ENCODE measurements around the gene PRPF40A.

The PRPF40A gene

GRCh38 chr2:152607793-152608300 lies 109.4 kb downstream of the PRPF40A start:
- 97 to 98% methylated on average over 4 to 5 of the region's 7 CpGs for WGBS, 2 experiments (ENCODE audit: insufficient coverage in 2 of 2)

GRCh38 chr2:152606941-152607340 lies 110.3 kb downstream of the PRPF40A start:
- Histone ChIP-seq H3K36me3 (ENCODE audit: control insufficient read depth, insufficient read depth, low read length) (peaks cover 13% of the 10 kb centered on the region), H3K9me3 (ENCODE audit: control insufficient read depth, low read length) (no peaks in the 10 kb centered on the region), H3K4me1 (ENCODE audit: control insufficient read depth, insufficient read depth, low read length, poor library complexity, severe bottlenecking) (peaks cover 5% of the 10 kb centered on the region), H3K4me3 (ENCODE audit: extremely low read depth, insufficient read depth, low read length, poor library complexity, severe bottlenecking) (no peak overlapping the region), H3K27ac (ENCODE audit: low read depth, low read length, severe bottlenecking) (no peak overlapping the region)
- WGBS, 2 experiments (ENCODE audit: insufficient coverage in 2 of 2): 78% methylated on average over 1 of the region's 2 CpGs; no CpG with 5 or more reads in 1 of the 2 experiments

More at GRCh38 chr2:152607793-152608300, 109.4 kb downstream of the PRPF40A start:
- peaks cover 3% of the 10 kb centered on the region for H3K4me1 ChIP-seq (ENCODE audit: control insufficient read depth, insufficient read depth, low read length, poor library complexity, severe bottlenecking)
- peaks cover 17% of the 10 kb centered on the region for H3K36me3 ChIP-seq (ENCODE audit: control insufficient read depth, insufficient read depth, low read length)
- H3K27ac ChIP-seq (ENCODE audit: low read depth, low read length, severe bottlenecking): no peak overlapping the region
- no peaks in the 10 kb centered on the region for H3K9me3 ChIP-seq (ENCODE audit: control insufficient read depth, low read length)
- H3K4me3 ChIP-seq (ENCODE audit: extremely low read depth, insufficient read depth, low read length, poor library complexity, severe bottlenecking): no peak overlapping the region

- H3K27ac ChIP-seq (ENCODE audit: low read depth, low read length, severe bottlenecking): no peak overlapping the region
- WGBS, 2 experiments (ENCODE audit: insufficient coverage in 2 of 2): no CpG with 5 or more reads among the region's 1 CpG
- peaks cover 5% of the 10 kb centered on the region for H3K4me1 ChIP-seq (ENCODE audit: control insufficient read depth, insufficient read depth, low read length, poor library complexity, severe bottlenecking)
Measured at GRCh38 chr2:152606081-152606480, 111.2 kb downstream of the PRPF40A start.

GRCh38 chr2:152603166-152603565 lies 114.1 kb downstream of the PRPF40A start:
- H3K36me3 ChIP-seq (ENCODE audit: control insufficient read depth, insufficient read depth, low read length): peaks cover 11% of the 10 kb centered on the region
- peaks cover 11% of the 10 kb centered on the region for H3K4me1 ChIP-seq (ENCODE audit: control insufficient read depth, insufficient read depth, low read length, poor library complexity, severe bottlenecking)
- H3K4me3 ChIP-seq (ENCODE audit: extremely low read depth, insufficient read depth, low read length, poor library complexity, severe bottlenecking): no peak overlapping the region
- no peak overlapping the region for H3K27ac ChIP-seq (ENCODE audit: low read depth, low read length, severe bottlenecking)
- no peaks in the 10 kb centered on the region for H3K9me3 ChIP-seq (ENCODE audit: control insufficient read depth, low read length)
- WGBS, 2 experiments (ENCODE audit: insufficient coverage in 2 of 2): 100% methylated on average over 1 of the region's 3 CpGs

More at GRCh38 chr2:152606081-152606480, 111.2 kb downstream of the PRPF40A start:
- no peak overlapping the region for H3K4me3 ChIP-seq (ENCODE audit: extremely low read depth, insufficient read depth, low read length, poor library complexity, severe bottlenecking)
- peaks cover 12% of the 10 kb centered on the region for H3K36me3 ChIP-seq (ENCODE audit: control insufficient read depth, insufficient read depth, low read length)
- no peaks in the 10 kb centered on the region for H3K9me3 ChIP-seq (ENCODE audit: control insufficient read depth, low read length)

- Histone ChIP-seq H3K4me3 (ENCODE audit: extremely low read depth, insufficient read depth, low read length, poor library complexity, severe bottlenecking) (no peak overlapping the region), H3K27ac (ENCODE audit: low read depth, low read length, severe bottlenecking) (no peak overlapping the region), H3K4me1 (ENCODE audit: control insufficient read depth, insufficient read depth, low read length, poor library complexity, severe bottlenecking) (peaks cover 11% of the 10 kb centered on the region), H3K9me3 (ENCODE audit: control insufficient read depth, low read length) (no peaks in the 10 kb centered on the region), H3K36me3 (ENCODE audit: control insufficient read depth, insufficient read depth, low read length) (peaks cover 7% of the 10 kb centered on the region)
- 92 to 97% methylated on average over 6 of the region's 8 CpGs for WGBS, 2 experiments (ENCODE audit: insufficient coverage in 2 of 2)
Measured at GRCh38 chr2:152602750-152603149, 114.5 kb downstream of the PRPF40A start.
